Mammary epithelial cell (primary cell): ENCODE data around the gene CD58.

Experiments
- EZH2 ChIP-seq: IDR thresholded peaks from 2 replicates; pipeline ENCODE4 v1.6.1; 2012; ENCODE audit warnings: low read length, inconsistent platforms, borderline replicate concordance
- TF ChIP-seq, protein P1 (sequence below), 2 donors: IDR thresholded peaks in 1 of 2; conservative IDR thresholded peaks in 1 of 2; 2 replicates each; pipeline ENCODE4 v1.5.1; 2011 to 2012; ENCODE audit warnings: inconsistent platforms in 2 of 2, low read length in 2 of 2, mild to moderate bottlenecking in 2 of 2, control low read depth in 1 of 2, low read depth in 1 of 2; ENCODE audit not compliant: insufficient read depth in 1 of 2; ENCODE audit errors: extremely low read depth in 1 of 2

DNA sequence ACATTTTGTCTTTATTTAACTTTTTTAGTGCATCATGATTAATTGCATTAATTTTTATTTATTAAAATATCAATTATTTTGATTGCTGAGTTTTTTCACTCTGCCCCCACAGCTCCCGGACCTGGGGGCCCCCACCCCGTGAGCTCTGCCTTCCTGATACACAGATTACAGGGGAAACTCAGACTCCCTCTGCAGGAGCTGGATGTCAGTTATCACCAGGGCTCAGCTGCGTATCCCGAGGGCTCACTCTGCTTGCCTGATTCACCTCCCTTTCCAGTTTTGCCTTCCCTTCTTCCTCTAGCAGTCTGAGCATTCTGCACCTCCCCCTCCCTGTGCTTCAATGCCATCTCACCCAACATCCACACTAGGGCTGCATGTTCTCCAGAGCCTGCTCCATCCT lies 99.6 kb downstream of the CD58 start:
- TF ChIP-seq, protein P1, sequence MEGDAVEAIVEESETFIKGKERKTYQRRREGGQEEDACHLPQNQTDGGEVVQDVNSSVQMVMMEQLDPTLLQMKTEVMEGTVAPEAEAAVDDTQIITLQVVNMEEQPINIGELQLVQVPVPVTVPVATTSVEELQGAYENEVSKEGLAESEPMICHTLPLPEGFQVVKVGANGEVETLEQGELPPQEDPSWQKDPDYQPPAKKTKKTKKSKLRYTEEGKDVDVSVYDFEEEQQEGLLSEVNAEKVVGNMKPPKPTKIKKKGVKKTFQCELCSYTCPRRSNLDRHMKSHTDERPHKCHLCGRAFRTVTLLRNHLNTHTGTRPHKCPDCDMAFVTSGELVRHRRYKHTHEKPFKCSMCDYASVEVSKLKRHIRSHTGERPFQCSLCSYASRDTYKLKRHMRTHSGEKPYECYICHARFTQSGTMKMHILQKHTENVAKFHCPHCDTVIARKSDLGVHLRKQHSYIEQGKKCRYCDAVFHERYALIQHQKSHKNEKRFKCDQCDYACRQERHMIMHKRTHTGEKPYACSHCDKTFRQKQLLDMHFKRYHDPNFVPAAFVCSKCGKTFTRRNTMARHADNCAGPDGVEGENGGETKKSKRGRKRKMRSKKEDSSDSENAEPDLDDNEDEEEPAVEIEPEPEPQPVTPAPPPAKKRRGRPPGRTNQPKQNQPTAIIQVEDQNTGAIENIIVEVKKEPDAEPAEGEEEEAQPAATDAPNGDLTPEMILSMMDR (conservative IDR thresholded peaks at IDR 0.05 in 1 of 2, IDR thresholded peaks at IDR 0.05 in 1 of 2; ENCODE audit: extremely low read depth in 1 of 2, insufficient read depth in 1 of 2, low read depth in 1 of 2, low read length in 2 of 2), result no peak
- no peak for TF ChIP-seq EZH2
